Measurements from ENCODE around the gene CRY2. TPM values are rescaled to one million over a fixed set of nuclear protein-coding genes. Genes with fewer than 3 reads are reported as not detected.

CRY2 gene
- total RNA-seq, 4 donors from 2014 or later, result 42.2 to 73.6 (median 50.2) TPM

DNA sequence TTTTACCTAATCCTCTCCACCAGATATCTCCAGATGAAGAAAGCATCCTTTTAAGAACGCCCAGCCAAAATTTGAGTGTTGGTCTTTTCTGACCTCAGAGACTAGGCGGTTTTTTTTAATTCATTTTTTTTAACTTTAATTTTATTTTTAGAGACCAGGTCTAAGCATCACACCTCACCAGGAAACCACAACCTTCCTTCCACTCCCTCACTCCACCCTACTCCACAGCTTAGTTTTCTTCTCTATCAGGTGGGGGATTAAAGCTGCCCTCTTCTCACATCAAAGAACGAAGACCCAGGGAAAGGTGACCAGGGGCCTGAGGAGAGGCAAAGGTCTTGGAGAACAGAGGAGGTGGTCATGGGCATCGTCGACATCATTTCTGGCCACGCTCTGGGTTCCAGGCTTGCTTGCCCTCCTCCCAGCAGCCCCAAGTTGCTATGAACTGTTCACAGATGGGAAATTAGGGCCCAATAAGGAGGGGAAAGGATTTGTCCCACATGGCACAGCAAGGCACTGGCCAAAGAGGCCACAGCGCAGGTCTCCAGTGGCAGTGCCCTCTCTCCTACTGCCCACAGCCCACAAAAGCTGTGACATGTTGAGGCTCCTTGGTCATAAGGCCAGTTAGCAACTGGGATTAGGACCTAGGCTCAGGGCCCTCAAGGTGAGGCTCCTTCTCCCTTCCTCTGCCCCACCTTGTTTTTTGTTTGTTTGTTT lies 71.8 kb downstream of the CRY2 start:
- Histone ChIP-seq H3K9me3 (no peaks in the 10 kb centered on the region), H3K4me3 (peak overlapping the region in 2 of 4 donors; percentile 87 to 93), H3K27ac (peak overlapping the region; percentile 88 to 97 (median 92)), H3K36me3 (peaks cover 0 to 10% (median 1%) of the 10 kb centered on the region in 4 donors), H3K4me1 (peaks cover 21 to 39% (median 29%) of the 10 kb centered on the region in 4 donors), H3K27me3 (peaks cover 28% of the 10 kb centered on the region)
- 45 to 61% methylated on average over 6 to 7 of the region's 7 CpGs for WGBS, 2 donors (ENCODE audit: low coverage in 1 of 2)
- TF ChIP-seq POLR2A (IDR thresholded peaks at IDR 0.05), result no peak
- TF ChIP-seq, protein P1, sequence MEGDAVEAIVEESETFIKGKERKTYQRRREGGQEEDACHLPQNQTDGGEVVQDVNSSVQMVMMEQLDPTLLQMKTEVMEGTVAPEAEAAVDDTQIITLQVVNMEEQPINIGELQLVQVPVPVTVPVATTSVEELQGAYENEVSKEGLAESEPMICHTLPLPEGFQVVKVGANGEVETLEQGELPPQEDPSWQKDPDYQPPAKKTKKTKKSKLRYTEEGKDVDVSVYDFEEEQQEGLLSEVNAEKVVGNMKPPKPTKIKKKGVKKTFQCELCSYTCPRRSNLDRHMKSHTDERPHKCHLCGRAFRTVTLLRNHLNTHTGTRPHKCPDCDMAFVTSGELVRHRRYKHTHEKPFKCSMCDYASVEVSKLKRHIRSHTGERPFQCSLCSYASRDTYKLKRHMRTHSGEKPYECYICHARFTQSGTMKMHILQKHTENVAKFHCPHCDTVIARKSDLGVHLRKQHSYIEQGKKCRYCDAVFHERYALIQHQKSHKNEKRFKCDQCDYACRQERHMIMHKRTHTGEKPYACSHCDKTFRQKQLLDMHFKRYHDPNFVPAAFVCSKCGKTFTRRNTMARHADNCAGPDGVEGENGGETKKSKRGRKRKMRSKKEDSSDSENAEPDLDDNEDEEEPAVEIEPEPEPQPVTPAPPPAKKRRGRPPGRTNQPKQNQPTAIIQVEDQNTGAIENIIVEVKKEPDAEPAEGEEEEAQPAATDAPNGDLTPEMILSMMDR (IDR thresholded peaks at IDR 0.05), result no peak
- no peak for TF ChIP-seq EP300 (IDR thresholded peaks at IDR 0.05; ENCODE audit: low read depth)
- no peak for TF ChIP-seq POLR2AphosphoS5 (IDR thresholded peaks at IDR 0.05)
- no peak for DNase-seq
- in situ Hi-C loops (cut with MboI; ENCODE audit: low pct_ligation_motif_present in 1 of 4, low pct_unique_long_range_greater_than_20kb in 1 of 4, low sequenced_read_pairs in 3 of 4), result loop anchor here in 1 of 4 donors (10.0 kb wide), 1 partner anchor 64 kb away; no protein-coding TSS in a partner anchor
- intact Hi-C loops (cut with DNase I; ENCODE audit: low total_unique reads), result loop anchor here (2.0 kb wide), 1 partner anchor 76 kb away; no protein-coding TSS in a partner anchor

DNA sequence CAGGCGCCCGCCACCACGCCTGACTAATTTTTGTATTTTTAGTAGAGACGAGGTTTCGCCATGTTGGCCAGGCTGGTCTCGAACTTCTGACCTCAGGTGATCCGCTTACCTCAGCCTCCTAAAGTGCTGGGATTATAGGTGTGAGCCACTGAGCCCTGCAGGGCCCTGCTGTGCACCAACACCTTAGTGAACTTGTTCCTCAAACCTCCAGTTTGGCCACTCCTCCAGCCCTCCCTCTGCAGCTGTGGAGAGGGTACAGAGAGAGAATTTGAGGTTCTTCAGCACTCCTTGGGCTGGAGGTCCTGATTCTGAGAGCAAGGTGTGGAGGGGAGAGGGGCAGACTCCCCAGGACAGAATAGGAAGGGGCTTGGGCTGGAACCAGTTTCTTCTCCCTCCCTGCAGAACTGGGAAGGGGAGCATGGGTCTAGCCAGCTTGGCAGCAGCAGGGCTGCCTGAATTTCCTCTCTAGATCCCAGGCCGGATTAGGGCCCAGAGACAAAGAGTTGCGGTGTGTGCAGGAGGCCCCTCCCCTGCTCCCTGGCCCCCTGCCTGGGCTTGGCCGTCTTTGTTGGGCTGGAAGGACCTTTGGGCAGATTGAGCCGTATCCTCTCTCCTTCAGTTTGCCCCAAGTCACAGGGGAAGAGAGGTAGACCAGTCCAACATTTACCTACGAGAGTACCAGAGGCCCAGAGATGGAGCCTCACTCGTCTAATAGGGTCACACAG lies 72.7 kb downstream of the CRY2 start:
- no peaks in the 10 kb centered on the region for H3K9me3 ChIP-seq
- H3K4me3 ChIP-seq, result no peak overlapping the region
- H3K27me3 ChIP-seq, result peaks cover 35% of the 10 kb centered on the region
- no peak for TF ChIP-seq EP300 (IDR thresholded peaks at IDR 0.05; ENCODE audit: low read depth)
- no peak for TF ChIP-seq POLR2A (IDR thresholded peaks at IDR 0.05)
- TF ChIP-seq POLR2AphosphoS5 (IDR thresholded peaks at IDR 0.05), result no peak
- peaks cover 0 to 2% (median 0%) of the 10 kb centered on the region in 4 donors for H3K36me3 ChIP-seq
- DNase-seq, result no peak
- in situ Hi-C loops (cut with MboI; ENCODE audit: low pct_ligation_motif_present in 1 of 4, low pct_unique_long_range_greater_than_20kb in 1 of 4, low sequenced_read_pairs in 3 of 4), result loop anchor here in 1 of 4 donors (10.0 kb wide), 1 partner anchor 65 kb away; no protein-coding TSS in a partner anchor
- intact Hi-C loops (cut with DNase I; ENCODE audit: low total_unique reads), result loop anchor here (2.0 kb wide), 1 partner anchor 77 kb away; no protein-coding TSS in a partner anchor
- H3K4me1 ChIP-seq, result peaks cover 21 to 39% (median 29%) of the 10 kb centered on the region in 4 donors
- 84 to 95% methylated on average over 6 to 13 of the region's 13 CpGs for WGBS, 2 donors (ENCODE audit: low coverage in 1 of 2)
- H3K27ac ChIP-seq, result no peak overlapping the region

DNA sequence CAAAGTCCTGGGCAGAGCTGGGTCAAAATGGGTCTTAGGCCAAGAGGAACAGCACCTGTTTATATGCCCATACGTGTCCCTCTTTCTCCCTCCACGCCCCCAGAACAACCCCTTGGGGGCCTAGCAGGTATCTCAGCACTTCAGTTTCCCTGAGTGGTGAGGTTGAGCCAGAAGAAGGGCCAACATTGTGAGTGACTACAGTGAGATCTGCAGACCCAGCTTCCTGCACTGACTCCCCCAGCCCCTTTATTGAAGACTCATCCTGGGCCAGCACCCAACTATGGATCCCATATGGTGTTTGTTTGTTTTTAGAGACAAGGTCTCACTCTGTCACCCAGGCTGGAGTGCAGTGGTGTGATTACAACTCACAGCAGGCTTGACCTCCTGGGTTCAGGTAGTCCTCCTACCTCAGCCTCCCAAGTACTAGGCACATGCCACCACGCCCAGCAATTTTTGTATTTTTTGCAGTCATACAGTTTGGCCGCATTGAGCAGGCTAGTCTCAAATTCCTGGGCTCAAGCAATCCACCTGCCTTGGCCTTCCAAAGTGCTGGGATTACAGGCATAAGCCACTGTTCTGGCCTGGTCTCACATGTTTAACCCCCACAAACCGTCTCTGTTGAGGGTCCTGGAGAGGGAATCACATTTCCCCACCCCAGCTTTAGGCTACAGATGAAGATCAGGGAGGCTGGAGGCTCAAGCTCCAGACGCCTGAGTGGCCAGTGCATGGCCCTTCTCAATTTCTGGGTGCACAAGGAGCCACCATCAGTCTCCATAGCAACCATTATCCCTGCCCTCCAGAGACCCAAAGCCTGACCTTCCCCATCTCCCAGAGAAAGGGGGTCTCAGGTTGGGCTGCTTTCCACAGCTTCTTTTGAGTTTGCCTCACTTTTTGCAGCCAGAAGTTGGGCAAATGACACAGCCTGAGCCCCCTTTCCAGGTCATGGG lies 73.5 kb downstream of the CRY2 start:
- intact Hi-C loops (cut with DNase I; ENCODE audit: low total_unique reads) (no loop called here), in situ Hi-C loops (cut with MboI; ENCODE audit: low pct_ligation_motif_present in 1 of 4, low pct_unique_long_range_greater_than_20kb in 1 of 4, low sequenced_read_pairs in 3 of 4) (no loop called here)
- WGBS, 2 donors (ENCODE audit: low coverage in 1 of 2), result 73 to 93% methylated on average over 2 to 6 of the region's 6 CpGs
- no peaks in the 10 kb centered on the region for H3K9me3 ChIP-seq
- no peak overlapping the region for H3K4me3 ChIP-seq
- no peak overlapping the region for H3K27ac ChIP-seq
- H3K27me3 ChIP-seq, result peaks cover 35% of the 10 kb centered on the region
- H3K36me3 ChIP-seq, result no peaks in the 10 kb centered on the region
- TF ChIP-seq EP300 (IDR thresholded peaks at IDR 0.05; ENCODE audit: low read depth), result no peak
- TF ChIP-seq, protein P1 (IDR thresholded peaks at IDR 0.05), result no peak
- no peak for TF ChIP-seq POLR2AphosphoS5 (IDR thresholded peaks at IDR 0.05)
- TF ChIP-seq POLR2A (IDR thresholded peaks at IDR 0.05), result no peak
- peaks cover 21 to 37% (median 29%) of the 10 kb centered on the region in 4 donors for H3K4me1 ChIP-seq
- no peak for DNase-seq
